IMR-90 (cell line): Measurements from ENCODE around the gene EPHB1. TPM values are rescaled to one million over a fixed set of nuclear protein-coding genes. Genes with fewer than 3 reads are reported as not detected.

Experiments
- ATAC-seq: fragments of 200-7000 bp; cut with Tn5 transposase; 2 replicates; pipeline ENCODE4 v1.9.1; 2020; ENCODE audit warnings: low read depth, mild to moderate bottlenecking, moderate library complexity
- BruUV-seq: library from RNA; stranded (reverse); fragments of 400-500 nt; replicated peaks from 2 replicates; lab custom pipeline; 2021; lab: Mats Ljungman, UMichigan
- CTCF ChIA-PET: fragments of 300-600 bp; formaldehyde crosslinking; extraction: SDS; loops from one replicate; lab custom pipeline; 2021; ENCODE audit warnings: antibody characterized with exemption; lab: Yijun Ruan, JAX
- POLR2A ChIA-PET: fragments of 300-600 bp; sonication (Branson Sonifier 250); formaldehyde crosslinking; loops from one replicate; lab custom pipeline; 2022; ENCODE audit warnings: antibody characterized with exemption; ENCODE audit not compliant: unreplicated experiment; lab: Charles Lee
- DNase-seq: peaks from one replicate; pipeline ENCODE4 v3.0.0; 2013
- H2AFZ ChIP-seq: replicated peaks from 2 replicates; pipeline ENCODE3; 2013; ENCODE audit warnings: low read length, mild to moderate bottlenecking; ENCODE audit not compliant: poor library complexity
- H2AK5ac ChIP-seq: 2 replicates; pipeline ENCODE4 v1.6.1; 2013; ENCODE audit warnings: low read depth, low read length, inconsistent platforms
- H2AK9ac ChIP-seq: replicated peaks from 2 replicates; pipeline ENCODE3; 2013; ENCODE audit warnings: mild to moderate bottlenecking, low read depth, low read length, moderate library complexity; ENCODE audit not compliant: poor library complexity
- H2BK120ac ChIP-seq: 2 replicates; pipeline ENCODE4 v1.6.1; 2013; ENCODE audit warnings: low read depth, low read length, inconsistent platforms
- H2BK15ac ChIP-seq: 3 replicates; pipeline ENCODE4 v1.6.1; 2013; ENCODE audit warnings: low read depth, low read length, inconsistent platforms
- H2BK20ac ChIP-seq: 2 replicates; pipeline ENCODE4 v1.6.1; 2013; ENCODE audit warnings: low read depth, mild to moderate bottlenecking, inconsistent platforms, low read length, moderate library complexity
- H2BK5ac ChIP-seq: 2 replicates; pipeline ENCODE4 v1.6.1; 2013; ENCODE audit warnings: mild to moderate bottlenecking, low read depth, low read length, inconsistent platforms; ENCODE audit not compliant: poor library complexity, severe bottlenecking
- H3K14ac ChIP-seq: replicated peaks from 2 replicates; pipeline ENCODE4 v1.6.1; 2013; ENCODE audit warnings: low read depth, low read length, inconsistent platforms
- H3K18ac ChIP-seq: 2 replicates; pipeline ENCODE4 v1.6.1; 2013; ENCODE audit warnings: low read depth, low read length, control low read depth
- H3K23ac ChIP-seq: 2 replicates; pipeline ENCODE4 v1.6.1; 2013; ENCODE audit warnings: low read depth, low read length, inconsistent platforms
- H3K27ac ChIP-seq: 2 replicates; pipeline ENCODE4 v1.5.1; 2013; ENCODE audit warnings: mild to moderate bottlenecking, control low read depth, low read length; ENCODE audit not compliant: insufficient read depth
- H3K27me3 ChIP-seq: 2 replicates; pipeline ENCODE4 v1.6.1; 2013; ENCODE audit warnings: low read length; ENCODE audit not compliant: control insufficient read depth, insufficient read depth
- H3K36me3 ChIP-seq: 2 replicates; pipeline ENCODE4 v1.6.1; 2013; ENCODE audit warnings: low read length, mixed read lengths; ENCODE audit not compliant: control insufficient read depth, insufficient read depth
- H3K4ac ChIP-seq: 2 replicates; pipeline ENCODE4 v1.6.1; 2013; ENCODE audit warnings: low read depth, low read length, inconsistent platforms
- H3K4me1 ChIP-seq: 2 replicates; pipeline ENCODE4 v1.6.1; 2013; ENCODE audit warnings: low read length, mixed read lengths; ENCODE audit not compliant: control insufficient read depth, insufficient read depth
- H3K4me2 ChIP-seq: 2 replicates; pipeline ENCODE4 v1.6.1; 2013; ENCODE audit warnings: low read depth, mild to moderate bottlenecking, control low read depth, low read length, moderate library complexity
- H3K4me3 ChIP-seq: 2 replicates; pipeline ENCODE4 v1.5.1; 2013; ENCODE audit warnings: low read depth, mild to moderate bottlenecking, control low read depth, low read length, moderate library complexity; ENCODE audit not compliant: insufficient read depth
- H3K56ac ChIP-seq: 2 replicates; pipeline ENCODE4 v1.6.1; 2013; ENCODE audit warnings: low read length, inconsistent platforms; ENCODE audit not compliant: insufficient read depth; ENCODE audit errors: extremely low read depth
- H3K79me1 ChIP-seq, 2 experiments: 2 replicates each; pipeline ENCODE4 v1.6.1; 2013; ENCODE audit warnings: low read length in 2 of 2, inconsistent platforms in 1 of 2, low read depth in 1 of 2
- H3K9ac ChIP-seq: 2 replicates; pipeline ENCODE4 v1.6.1; 2013; ENCODE audit warnings: low read depth, low read length, control low read depth
- H3K9me1 ChIP-seq: 2 replicates; pipeline ENCODE4 v1.6.1; 2013; ENCODE audit warnings: low read length, inconsistent platforms; ENCODE audit not compliant: insufficient read depth
- H3K9me3 ChIP-seq: 2 replicates; pipeline ENCODE4 v1.6.1; 2013; ENCODE audit warnings: low read length; ENCODE audit not compliant: control insufficient read depth, insufficient read depth
- H4K20me1 ChIP-seq: 2 replicates; pipeline ENCODE4 v1.6.1; 2013; ENCODE audit warnings: low read length, inconsistent platforms; ENCODE audit not compliant: insufficient read depth
- H4K5ac ChIP-seq: 2 replicates; pipeline ENCODE4 v1.6.1; 2013; ENCODE audit warnings: mild to moderate bottlenecking, low read depth, low read length, control low read depth
- H4K8ac ChIP-seq, 2 experiments: 2 replicates each; pipeline ENCODE4 v1.6.1; 2013; ENCODE audit warnings: low read depth in 2 of 2, low read length in 2 of 2, control low read depth in 1 of 2, inconsistent platforms in 1 of 2
- H4K91ac ChIP-seq: 2 replicates; pipeline ENCODE4 v1.6.1; 2013; ENCODE audit warnings: low read depth, low read length, inconsistent platforms; ENCODE audit not compliant: insufficient read depth
- BHLHE40 ChIP-seq: fragments of 150-350 bp; IDR thresholded peaks from 2 replicates; pipeline ENCODE4 v1.6.1; 2016; ENCODE audit warnings: mild to moderate bottlenecking, low read depth, low read length
- CEBPB ChIP-seq: IDR thresholded peaks from 2 replicates; pipeline ENCODE4 v1.6.1; 2012; ENCODE audit warnings: low read depth, low read length, improper control_type of control experiment
- ELK1 ChIP-seq: fragments of 150-350 bp; IDR thresholded peaks from 2 replicates; pipeline ENCODE4 v1.6.1; 2016; ENCODE audit warnings: low read depth, mild to moderate bottlenecking, low read length, moderate library complexity, borderline replicate concordance
- FOS ChIP-seq: fragments of 150-350 bp; IDR thresholded peaks from 2 replicates; pipeline ENCODE4 v1.6.1; 2016; ENCODE audit warnings: low read depth, low read length
- MXI1 ChIP-seq: IDR thresholded peaks from 2 replicates; pipeline ENCODE4 v1.6.1; 2012; ENCODE audit warnings: low read depth, mild to moderate bottlenecking, low read length, moderate library complexity, borderline replicate concordance
- NFE2L2 ChIP-seq: fragments of 150-350 bp; IDR thresholded peaks from 2 replicates; pipeline ENCODE4 v1.6.1; 2016; ENCODE audit warnings: low read depth, mild to moderate bottlenecking, low read length
- RFX5 ChIP-seq: IDR thresholded peaks from 2 replicates; pipeline ENCODE4 v1.8.0; 2012; ENCODE audit warnings: low read depth, mild to moderate bottlenecking, low read length, moderate library complexity
- USF2 ChIP-seq: fragments of 150-350 bp; IDR thresholded peaks from 2 replicates; pipeline ENCODE4 v1.6.1; 2017; ENCODE audit warnings: mild to moderate bottlenecking, antibody characterized with exemption, low read length, low read depth
- WGBS, 2 experiments: methylation state at CpG; one replicate each; pipeline versions ENCODE4 v1.1.5 to v1.1.7; 2013; ENCODE audit warnings: missing lambda C conversion rate in 2 of 2; ENCODE audit not compliant: insufficient read length in 1 of 2; ENCODE audit errors: extremely low coverage in 2 of 2; 5-methylcytosine and 5-hydroxymethylcytosine counted together
- dilution Hi-C: fragments of 300-500 bp; cut with HindIII; formaldehyde crosslinking; loops from one replicate; pipeline ENCODE4 v1.14.3; 2018; ENCODE audit warnings: low sequenced_read_pairs; ENCODE audit not compliant: unreplicated experiment
- in situ Hi-C: fragments of 300-500 bp; cut with MboI; formaldehyde crosslinking; loops from 3 replicates; pipeline ENCODE4 v1.14.3; 2019; ENCODE audit warnings: low sequenced_read_pairs, inconsistent platforms, mixed read lengths
- intact Hi-C: fragments of 100-400 bp; cut with micrococcal nuclease; formaldehyde crosslinking; loops from 2 replicates; pipeline ENCODE4 v1.10.0; 2022
- polyA plus RNA-seq, 3 experiments: library from polyadenylated mRNA; depleted of rRNA; stranded (reverse); fragments of >200 nt; gene quantifications; 2 replicates each; pipeline ENCODE4 v1.2.3, GENCODE V29; 2012; ENCODE audit warnings: low replicate concordance in 1 of 3
- total RNA-seq: library from RNA; depleted of rRNA; stranded (reverse); fragments of >200 nt; gene quantifications from 2 replicates; pipeline ENCODE4 v1.2.3, GENCODE V29; 2012

Gene EPHB1
- total and polyA plus RNA-seq, 2 of the 4 experiments (the other 2 are of a cell fraction): 0.17 to 0.36 TPM

GRCh38 chr3:135056084-135056730 lies 261.1 kb downstream of the EPHB1 start:
- no peaks in the 10 kb centered on the region for H3K27me3 ChIP-seq
- no peak overlapping the region for H4K91ac ChIP-seq
- no peak overlapping the region for H2BK5ac ChIP-seq
- H2AFZ ChIP-seq: no peak overlapping the region
- no peak overlapping the region for H3K4me2 ChIP-seq
- H3K14ac ChIP-seq: no peak overlapping the region
- H3K4me1 ChIP-seq: no peaks in the 10 kb centered on the region
- BruUV-seq: no TSS peak
- TF ChIP-seq CEBPB: no peak
- no peak for TF ChIP-seq NFE2L2
- no peak for TF ChIP-seq BHLHE40
- no peak for TF ChIP-seq RFX5
- TF ChIP-seq USF2: no peak
- TF ChIP-seq MXI1: no peak
- no peak for TF ChIP-seq FOS
- TF ChIP-seq ELK1: no peak
- no peak overlapping the region for H3K18ac ChIP-seq
- no peak overlapping the region for H2BK15ac ChIP-seq
- no peak for ATAC-seq
- H4K8ac ChIP-seq: no peak overlapping the region
- H3K56ac ChIP-seq: no peak overlapping the region
- no peak overlapping the region for H3K27ac ChIP-seq
- H3K4ac ChIP-seq: no peak overlapping the region
- dilution Hi-C loops: no loop called here
- intact Hi-C loops: no loop called here
- H4K5ac ChIP-seq: no peak overlapping the region
- H4K20me1 ChIP-seq: no peaks in the 10 kb centered on the region
- POLR2A ChIA-PET: no interaction called here
- H2AK5ac ChIP-seq: no peak overlapping the region
- no peak overlapping the region for H3K23ac ChIP-seq
- in situ Hi-C loops: loop anchor here (25.0 kb wide), 1 partner anchor 94 kb away; no protein-coding TSS in a partner anchor
- no peak overlapping the region for H3K9ac ChIP-seq
- no peak overlapping the region for H3K4me3 ChIP-seq
- 65% methylated on average over 5 of the region's 7 CpGs; no CpG with 5 or more reads in 1 of the 2 experiments for WGBS, 2 experiments
- H3K36me3 ChIP-seq: no peaks in the 10 kb centered on the region
- no peaks in the 10 kb centered on the region for H3K9me1 ChIP-seq
- H3K79me1 ChIP-seq: no peaks in the 10 kb centered on the region
- DNase-seq: no peak
- CTCF ChIA-PET: no interaction called here
- H2BK20ac ChIP-seq: no peak overlapping the region
- H2BK120ac ChIP-seq: no peak overlapping the region
- H3K9me3 ChIP-seq: no peaks in the 10 kb centered on the region; the same call in 1 of the 2 replicates
- no peak overlapping the region for H2AK9ac ChIP-seq
